H1 (cell line): ENCODE results near the gene FERMT1. TPM values are rescaled to one million over a fixed set of nuclear protein-coding genes. Genes with fewer than 3 reads are reported as not detected.

Source experiments
- CTCF ChIA-PET: fragments of 300-600 bp; sonication (Branson Sonifier 250); formaldehyde crosslinking; loops from one replicate; lab custom pipeline; 2021; ENCODE audit not compliant: partially characterized antibody; lab: Charles Lee
- POLR2A ChIA-PET: fragments of 300-600 bp; sonication (Branson Sonifier 250); formaldehyde crosslinking; loops from one replicate; lab custom pipeline; 2021; ENCODE audit warnings: inconsistent platforms; ENCODE audit not compliant: partially characterized antibody; lab: Charles Lee
- DNase-seq, 2 experiments: peaks; one replicate each; pipeline versions ENCODE4 v3.0.0 to v3.0.0-alpha.2; 2010 to 2022; ENCODE audit warnings: low spot score in 2 of 2, low read depth in 1 of 2, mixed read lengths in 1 of 2
- FAIRE-seq: peaks from 2 replicates; lab custom pipeline; 2011; peaks lifted over from hg19 to GRCh38; lab: Jason Lieb, UNC
- H2AFZ ChIP-seq: 2 replicates; pipeline ENCODE4 v1.8.1; 2012; ENCODE audit warnings: low read length, inconsistent platforms
- H2AK5ac ChIP-seq: 2 replicates; pipeline ENCODE4 v1.6.1; 2013; ENCODE audit warnings: low read depth, low read length
- H2BK120ac ChIP-seq: replicated peaks from 2 replicates; pipeline ENCODE3; 2013; ENCODE audit warnings: low read depth, low read length, inconsistent platforms
- H2BK12ac ChIP-seq: 2 replicates; pipeline ENCODE4 v1.6.1; 2013; ENCODE audit warnings: low read depth, low read length
- H2BK15ac ChIP-seq: 2 replicates; pipeline ENCODE4 v1.6.1; 2013; ENCODE audit warnings: low read length
- H2BK20ac ChIP-seq: 2 replicates; pipeline ENCODE4 v1.6.1; 2013; ENCODE audit warnings: low read length
- H2BK5ac ChIP-seq: 2 replicates; pipeline ENCODE4 v1.6.1; 2013; ENCODE audit warnings: low read depth, low read length
- H3K14ac ChIP-seq: 2 replicates; pipeline ENCODE4 v1.6.1; 2013; ENCODE audit warnings: inconsistent platforms; ENCODE audit not compliant: insufficient read length
- H3K18ac ChIP-seq: 2 replicates; pipeline ENCODE4 v1.6.1; 2013; ENCODE audit warnings: low read length; ENCODE audit errors: extremely low read depth
- H3K23ac ChIP-seq: 2 replicates; pipeline ENCODE4 v1.6.1; 2013; ENCODE audit warnings: inconsistent platforms; ENCODE audit not compliant: insufficient read length
- H3K23me2 ChIP-seq: 2 replicates; pipeline ENCODE4 v1.6.1; 2013; ENCODE audit warnings: low read depth, low read length
- H3K27ac ChIP-seq: 2 replicates; pipeline ENCODE4 v1.6.1; 2011; ENCODE audit warnings: low read depth, low read length, inconsistent platforms
- H3K27me3 ChIP-seq, 4 experiments: replicated peaks in 1 of 4; 1 replicate in 1 of 4; 2 replicates in 3 of 4; pipeline versions ENCODE4 v1.6.1 to v1.8.1; 2011 to 2013; ENCODE audit warnings: low read length in 3 of 4, mild to moderate bottlenecking in 3 of 4, inconsistent platforms in 2 of 4, mixed read lengths in 2 of 4, moderate library complexity in 1 of 4; ENCODE audit not compliant: control insufficient read depth in 3 of 4, insufficient read depth in 3 of 4; ENCODE audit errors: extremely low read depth in 1 of 4
- H3K36me3 ChIP-seq, 4 experiments: 2 replicates each; pipeline versions ENCODE4 v1.6.1 to v1.8.1; 2011 to 2013; ENCODE audit warnings: mild to moderate bottlenecking in 4 of 4, low read length in 3 of 4, moderate library complexity in 2 of 4, control low read depth in 1 of 4, inconsistent platforms in 1 of 4; ENCODE audit not compliant: insufficient read depth in 4 of 4, control insufficient read depth in 2 of 4
- H3K4ac ChIP-seq: replicated peaks from 2 replicates; pipeline ENCODE3; 2013; ENCODE audit warnings: low read length, low read depth, mixed read lengths, inconsistent platforms; ENCODE audit not compliant: insufficient read length
- H3K4me1 ChIP-seq, 4 experiments: replicated peaks in 1 of 4; 1 replicate in 1 of 4; 2 replicates in 3 of 4; pipeline versions ENCODE4 v1.6.1 to v1.8.1; 2011 to 2013; ENCODE audit warnings: low read length in 3 of 4, inconsistent platforms in 2 of 4, mixed read lengths in 1 of 4; ENCODE audit not compliant: insufficient read depth in 4 of 4, control insufficient read depth in 3 of 4
- H3K4me2 ChIP-seq, 2 experiments: 2 replicates each; pipeline versions ENCODE4 v1.6.1 to v1.8.1; 2011 to 2013; ENCODE audit warnings: low read depth in 2 of 2, low read length in 2 of 2, control low read depth in 1 of 2, inconsistent platforms in 1 of 2, mild to moderate bottlenecking in 1 of 2; ENCODE audit not compliant: insufficient read depth in 1 of 2
- H3K4me3 ChIP-seq, 4 experiments: fragments of 200-600, 300-600 bp in 1 of 4; sonication (generic), shearing (Covaris generic), sonication (Bioruptor Twin) in 1 of 4; 2 replicates each; pipeline versions ENCODE4 v1.5.1 to v1.8.1; 2011 to 2016; ENCODE audit warnings: low read length in 4 of 4, low read depth in 3 of 4, control low read depth in 2 of 4, inconsistent platforms in 2 of 4, mild to moderate bottlenecking in 2 of 4, mixed read lengths in 1 of 4, moderate library complexity in 1 of 4; ENCODE audit not compliant: insufficient read depth in 2 of 4; ENCODE audit errors: extremely low read depth in 1 of 4
- H3K56ac ChIP-seq: replicated peaks from 2 replicates; pipeline ENCODE3; 2013; ENCODE audit warnings: low read depth, mild to moderate bottlenecking, mixed read lengths, low read length, inconsistent platforms; ENCODE audit not compliant: insufficient read length
- H3K79me1 ChIP-seq: 2 replicates; pipeline ENCODE4 v1.6.1; 2013; ENCODE audit warnings: low read depth, low read length, control low read depth
- H3K79me2 ChIP-seq, 2 experiments: 2 replicates each; pipeline versions ENCODE4 v1.6.1 to v1.8.1; 2012 to 2013; ENCODE audit warnings: low read length in 2 of 2, mild to moderate bottlenecking in 2 of 2, inconsistent platforms in 1 of 2; ENCODE audit not compliant: insufficient read depth in 2 of 2, control insufficient read depth in 1 of 2
- H3K9ac ChIP-seq, 4 experiments: replicated peaks in 1 of 4; 1 replicate in 1 of 4; 2 replicates in 3 of 4; pipeline versions ENCODE4 v1.6.1 to v1.8.1; 2011 to 2013; ENCODE audit warnings: low read depth in 3 of 4, low read length in 3 of 4, control low read depth in 2 of 4, mild to moderate bottlenecking in 2 of 4, moderate library complexity in 2 of 4, inconsistent platforms in 1 of 4; ENCODE audit errors: extremely low read depth in 1 of 4
- H3K9me3 ChIP-seq, 2 experiments: 2 replicates each; pipeline versions ENCODE4 v1.6.1 to v1.8.1; 2012 to 2013; ENCODE audit warnings: mild to moderate bottlenecking in 2 of 2, moderate library complexity in 2 of 2, control low read depth in 1 of 2, inconsistent platforms in 1 of 2, low read depth in 1 of 2, low read length in 1 of 2, mixed read lengths in 1 of 2; ENCODE audit not compliant: insufficient read depth in 2 of 2
- H4K20me1 ChIP-seq, 2 experiments: replicated peaks in 1 of 2; 2 replicates each; pipeline versions ENCODE3 to v1.8.1; 2011 to 2013; ENCODE audit warnings: inconsistent platforms in 2 of 2, low read length in 2 of 2, mild to moderate bottlenecking in 1 of 2; ENCODE audit not compliant: insufficient read depth in 2 of 2, control insufficient read depth in 1 of 2
- H4K5ac ChIP-seq: 2 replicates; pipeline ENCODE4 v1.6.1; 2013; ENCODE audit warnings: low read length, low read depth, mixed read lengths, inconsistent platforms; ENCODE audit not compliant: insufficient read length
- H4K8ac ChIP-seq: 2 replicates; pipeline ENCODE4 v1.8.0; 2013; ENCODE audit warnings: mild to moderate bottlenecking, moderate library complexity, low read length, inconsistent platforms; ENCODE audit not compliant: insufficient read depth; ENCODE audit errors: extremely low read depth
- H4K91ac ChIP-seq: replicated peaks from 2 replicates; pipeline ENCODE3; 2013; ENCODE audit warnings: low read length, mixed read lengths, inconsistent platforms; ENCODE audit not compliant: insufficient read length
- BCL11A ChIP-seq, 2 experiments: IDR thresholded peaks; one replicate each; pipeline ENCODE4 v1.6.1; 2011; ENCODE audit warnings: low read depth in 2 of 2, low read length in 2 of 2, mild to moderate bottlenecking in 2 of 2
- CHD2 ChIP-seq: IDR thresholded peaks from 2 replicates; pipeline ENCODE4 v1.6.1; 2012; ENCODE audit warnings: low read length, improper control_type of control experiment
- EP300 ChIP-seq, 2 experiments: IDR thresholded peaks; 1 replicate in 1 of 2; 2 replicates in 1 of 2; pipeline ENCODE4 v1.6.1; 2011 to 2012; ENCODE audit warnings: low read depth in 2 of 2, low read length in 2 of 2, mild to moderate bottlenecking in 2 of 2, borderline replicate concordance in 1 of 2, inconsistent platforms in 1 of 2, moderate library complexity in 1 of 2
- GTF2F1 ChIP-seq: IDR thresholded peaks from 2 replicates; pipeline ENCODE4 v1.6.1; 2012; ENCODE audit warnings: low read depth, low read length, improper control_type of control experiment, borderline replicate concordance
- JUND ChIP-seq: IDR thresholded peaks from 2 replicates; pipeline ENCODE4 v1.6.1; 2011; ENCODE audit warnings: mild to moderate bottlenecking, improper control_type of control experiment, low read length
- PHF8 ChIP-seq: fragments of 200-600 bp; sonication (generic); conservative IDR thresholded peaks from 2 replicates; pipeline ENCODE4 v1.7.1; 2012; ENCODE audit warnings: low read depth, mild to moderate bottlenecking, inconsistent platforms, low read length, moderate library complexity
- RBBP5 ChIP-seq: IDR thresholded peaks from 2 replicates; pipeline ENCODE4 v1.7.1; 2012; ENCODE audit warnings: low read depth, mild to moderate bottlenecking, inconsistent platforms, low read length, moderate library complexity, borderline replicate concordance
- SP2 ChIP-seq: IDR thresholded peaks from 2 replicates; pipeline ENCODE4 v1.6.1; 2012; ENCODE audit warnings: mild to moderate bottlenecking, low read length, inconsistent platforms
- SRF ChIP-seq: IDR thresholded peaks from 2 replicates; pipeline ENCODE4 v1.6.1; 2011; ENCODE audit warnings: mild to moderate bottlenecking, low read depth, low read length, moderate library complexity
- TEAD4 ChIP-seq: IDR thresholded peaks from 2 replicates; pipeline ENCODE4 v1.6.1; 2012; ENCODE audit warnings: low read depth, low read length, inconsistent platforms, mixed read lengths
- WGBS, 2 experiments: shearing (Covaris generic) in 1 of 2; methylation state at CpG; one replicate each; pipeline versions ENCODE4 v1.1.6 to v1.1.7; 2013 to 2015; ENCODE audit warnings: low lambda C conversion rate in 2 of 2, mixed read lengths in 2 of 2, inconsistent platforms in 1 of 2, low coverage in 1 of 2, missing lambda C conversion rate in 1 of 2; ENCODE audit not compliant: insufficient replicate concordance in 2 of 2, insufficient coverage in 1 of 2, insufficient read length in 1 of 2; ENCODE audit errors: extremely low coverage in 1 of 2, missing lambda C conversion rate in 1 of 2; 5-methylcytosine and 5-hydroxymethylcytosine counted together
- polyA plus RNA-seq, 7 experiments: library from polyadenylated mRNA; depleted of rRNA in 3 of 7; stranded (reverse) in 5 of 7; unstranded in 2 of 7; fragments of >200 nt in 5 of 7; fragments of 200-250 nt in 2 of 7; gene quantifications; 1 replicate in 5 of 7; 2 replicates in 1 of 7; 4 replicates in 1 of 7; pipeline versions ENCODE4 v1.2.1 to v1.2.3, GENCODE V29; 2011 to 2013; ENCODE audit warnings: missing spikeins in 2 of 7, mixed read lengths in 2 of 7
- total RNA-seq: library from RNA; stranded (reverse); fragmentation: NEBNext Ultra II Directional; extraction: Animal tissue kit (Norgen Biotek cat#: 25700); gene quantifications from 2 replicates; pipeline ENCODE4 v1.2.1, GENCODE V29; 2021
- TF ChIP-seq, protein P1 (sequence below): IDR thresholded peaks from 2 replicates; pipeline ENCODE4 v1.6.1; 2012; ENCODE audit warnings: low read length, inconsistent platforms
- TF ChIP-seq, protein P2 (sequence below): IDR thresholded peaks from 2 replicates; pipeline ENCODE4 v1.6.1; 2012; ENCODE audit warnings: inconsistent platforms

Gene FERMT1
- total and polyA plus RNA-seq, 2 of the 8 experiments (the other 6 are each of a cell fraction or from before 2014, with no cell fraction given), result 4.2 to 17.8 TPM

DNA sequence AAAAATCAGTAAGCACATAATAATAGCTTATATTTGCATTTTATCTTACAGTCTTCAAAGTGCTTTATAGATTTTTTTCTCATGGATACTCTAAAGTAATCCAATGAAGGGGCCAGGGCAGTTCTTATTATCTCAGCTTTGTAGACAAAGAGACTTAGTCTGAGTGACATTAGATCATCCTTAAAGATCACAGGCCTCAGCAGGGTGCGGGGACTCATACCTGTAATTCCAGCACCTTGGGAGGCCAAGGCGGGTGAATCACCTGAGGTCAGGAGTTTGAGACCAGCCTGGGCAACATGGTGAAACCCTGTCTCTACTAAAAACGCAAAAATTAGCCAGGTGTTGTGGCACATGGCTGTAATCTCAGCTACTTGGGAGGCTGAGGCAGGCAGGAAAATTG is 14.5 kb downstream of the FERMT1 start:
- no peak overlapping the region for H3K14ac ChIP-seq
- DNase-seq (no peak), FAIRE-seq (no peak)
- H3K79me2 ChIP-seq, result no peaks in the 10 kb centered on the region
- no peak overlapping the region for H4K5ac ChIP-seq
- H2BK20ac ChIP-seq, result no peak overlapping the region
- no peaks in the 10 kb centered on the region for H3K4me1 ChIP-seq
- no peak overlapping the region for H2BK15ac ChIP-seq
- ChIA-PET POLR2A (interaction anchor here (1.8 kb wide), 1 partner anchor 14 kb away, joined by 4 read pairs; the partner anchor contains the start of gene FERMT1), CTCF (interaction anchor here (0.7 kb wide), 1 partner anchor 1380 kb away, joined by 4 read pairs; no protein-coding TSS in a partner anchor)
- no peaks in the 10 kb centered on the region for H4K20me1 ChIP-seq
- H3K9ac ChIP-seq, result no peak overlapping the region
- H3K9me3 ChIP-seq, result peaks cover 4 to 5% of the 10 kb centered on the region in 2 experiments; a peak in 1 of 4 replicates
- no peak overlapping the region for H4K8ac ChIP-seq
- no peak overlapping the region for H3K27ac ChIP-seq
- H3K4me3 ChIP-seq, result no peak overlapping the region
- no peaks in the 10 kb centered on the region for H3K27me3 ChIP-seq
- no peak overlapping the region for H3K4ac ChIP-seq
- no peak overlapping the region for H2BK12ac ChIP-seq
- no peak overlapping the region for H2BK5ac ChIP-seq
- no peak overlapping the region for H2BK120ac ChIP-seq
- no peaks in the 10 kb centered on the region for H3K79me1 ChIP-seq
- H3K18ac ChIP-seq, result no peak overlapping the region
- WGBS, 2 experiments, result 75% methylated on average over 3 of the region's 3 CpGs; no CpG with 5 or more reads in 1 of the 2 experiments
- no peak overlapping the region for H2AK5ac ChIP-seq
- H3K23me2 ChIP-seq, result no peaks in the 10 kb centered on the region
- H3K56ac ChIP-seq, result no peak overlapping the region
- H3K36me3 ChIP-seq, result peaks cover 5 to 37% (median 15%) of the 10 kb centered on the region in 4 experiments; a peak in 7 of 8 replicates
- H4K91ac ChIP-seq, result no peak overlapping the region
- no peak overlapping the region for H3K4me2 ChIP-seq
- H3K23ac ChIP-seq, result no peak overlapping the region
- no peak overlapping the region for H2AFZ ChIP-seq
- TF ChIP-seq SP2, result no peak
- no peak for TF ChIP-seq GTF2F1
- TF ChIP-seq, protein P1, sequence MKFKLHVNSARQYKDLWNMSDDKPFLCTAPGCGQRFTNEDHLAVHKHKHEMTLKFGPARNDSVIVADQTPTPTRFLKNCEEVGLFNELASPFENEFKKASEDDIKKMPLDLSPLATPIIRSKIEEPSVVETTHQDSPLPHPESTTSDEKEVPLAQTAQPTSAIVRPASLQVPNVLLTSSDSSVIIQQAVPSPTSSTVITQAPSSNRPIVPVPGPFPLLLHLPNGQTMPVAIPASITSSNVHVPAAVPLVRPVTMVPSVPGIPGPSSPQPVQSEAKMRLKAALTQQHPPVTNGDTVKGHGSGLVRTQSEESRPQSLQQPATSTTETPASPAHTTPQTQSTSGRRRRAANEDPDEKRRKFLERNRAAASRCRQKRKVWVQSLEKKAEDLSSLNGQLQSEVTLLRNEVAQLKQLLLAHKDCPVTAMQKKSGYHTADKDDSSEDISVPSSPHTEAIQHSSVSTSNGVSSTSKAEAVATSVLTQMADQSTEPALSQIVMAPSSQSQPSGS, result no peak
- no peak for TF ChIP-seq SRF
- no peak for TF ChIP-seq EP300 (IDR thresholded peaks at IDR 0.05; ENCODE audit: borderline replicate concordance in 1 of 2, low read depth in 2 of 2, low read length in 2 of 2)
- TF ChIP-seq TEAD4, result no peak
- TF ChIP-seq BCL11A (IDR thresholded peaks at IDR 0.05; ENCODE audit: low read depth in 2 of 2, low read length in 2 of 2), result no peak
- no peak for TF ChIP-seq PHF8
- TF ChIP-seq CHD2, result no peak
- TF ChIP-seq RBBP5, result no peak
- TF ChIP-seq, protein P2, sequence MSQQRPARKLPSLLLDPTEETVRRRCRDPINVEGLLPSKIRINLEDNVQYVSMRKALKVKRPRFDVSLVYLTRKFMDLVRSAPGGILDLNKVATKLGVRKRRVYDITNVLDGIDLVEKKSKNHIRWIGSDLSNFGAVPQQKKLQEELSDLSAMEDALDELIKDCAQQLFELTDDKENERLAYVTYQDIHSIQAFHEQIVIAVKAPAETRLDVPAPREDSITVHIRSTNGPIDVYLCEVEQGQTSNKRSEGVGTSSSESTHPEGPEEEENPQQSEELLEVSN, result no peak
- no peak for TF ChIP-seq JUND
